Measurements from ENCODE around the gene CDHR1. TPM values are rescaled to one million over a fixed set of nuclear protein-coding genes. Genes with fewer than 3 reads are reported as not detected.
A peak's percentile ranks its signal among the peaks of the same experiment; 100 is the strongest.
"Not testable (repeated sequence)": the region's sequence is repeated elsewhere in the genome, so short reads cannot be mapped to it uniquely, and the experiment has no call there.

Gene CDHR1
- total RNA-seq: 1.1 TPM
- polyA plus RNA-seq (ENCODE audit: insufficient read depth, low read depth, low replicate concordance): 0.47 TPM
- long read RNA-seq, donor 1: 0 reads
- long read RNA-seq, donor 2: 0 reads
- long read RNA-seq, donor 3: 0 reads
- long read RNA-seq, donor 4: 0 reads
- long read RNA-seq, donor 5: 0 reads
- long read RNA-seq, donor 6: 0 reads
- long read RNA-seq, donor 7: 0 reads
- long read RNA-seq, donor 8: 0 reads
- long read RNA-seq, donor 9: 0 reads
- long read RNA-seq, donor 10, partial matches to known transcripts: 0 of 1 reads
- long read RNA-seq, donor 10, other reads (novel, unspliced or antisense): 0 of 1 reads

DNA sequence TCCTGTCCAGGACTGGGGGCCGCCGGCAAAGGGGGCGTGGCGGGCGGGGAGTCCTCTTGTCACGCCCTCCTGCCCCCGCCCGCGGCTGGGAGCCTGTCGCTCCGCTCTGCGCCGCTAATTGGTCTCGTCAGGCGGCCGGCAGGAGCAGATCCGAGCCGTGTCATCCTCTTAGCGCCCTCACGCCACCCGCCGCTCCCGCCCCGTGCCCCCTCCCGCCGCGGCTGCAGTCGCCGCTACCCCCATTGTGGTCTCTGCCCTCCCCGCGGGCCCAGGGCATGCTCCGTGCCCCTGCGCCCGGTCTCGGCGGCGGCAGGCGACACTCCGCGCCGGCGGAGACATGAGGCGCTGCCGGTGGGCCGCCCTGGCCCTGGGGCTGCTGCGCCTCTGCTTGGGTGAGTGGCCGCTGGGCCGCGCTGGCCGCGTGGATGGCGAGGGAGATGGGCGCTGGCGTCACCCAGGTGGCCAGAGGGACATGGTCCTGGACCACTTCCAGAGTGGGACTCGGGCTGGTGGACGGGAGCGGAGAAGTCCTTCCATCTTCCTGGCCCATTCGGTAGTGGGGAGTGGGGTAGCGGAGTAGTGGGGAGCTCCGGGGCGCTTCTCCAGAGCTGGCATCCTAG, at the start of gene CDHR1:
Gene CDHR1 (plus strand): TSS at position 114 of the 620 bp plus-strand sequence. CDS start 224 bp downstream, at position 338.
- H3K27me3 ChIP-seq (ENCODE audit: control insufficient read depth, insufficient read depth, low read length): peaks cover 20% of the 10 kb centered on the region
- TF ChIP-seq, protein P1, sequence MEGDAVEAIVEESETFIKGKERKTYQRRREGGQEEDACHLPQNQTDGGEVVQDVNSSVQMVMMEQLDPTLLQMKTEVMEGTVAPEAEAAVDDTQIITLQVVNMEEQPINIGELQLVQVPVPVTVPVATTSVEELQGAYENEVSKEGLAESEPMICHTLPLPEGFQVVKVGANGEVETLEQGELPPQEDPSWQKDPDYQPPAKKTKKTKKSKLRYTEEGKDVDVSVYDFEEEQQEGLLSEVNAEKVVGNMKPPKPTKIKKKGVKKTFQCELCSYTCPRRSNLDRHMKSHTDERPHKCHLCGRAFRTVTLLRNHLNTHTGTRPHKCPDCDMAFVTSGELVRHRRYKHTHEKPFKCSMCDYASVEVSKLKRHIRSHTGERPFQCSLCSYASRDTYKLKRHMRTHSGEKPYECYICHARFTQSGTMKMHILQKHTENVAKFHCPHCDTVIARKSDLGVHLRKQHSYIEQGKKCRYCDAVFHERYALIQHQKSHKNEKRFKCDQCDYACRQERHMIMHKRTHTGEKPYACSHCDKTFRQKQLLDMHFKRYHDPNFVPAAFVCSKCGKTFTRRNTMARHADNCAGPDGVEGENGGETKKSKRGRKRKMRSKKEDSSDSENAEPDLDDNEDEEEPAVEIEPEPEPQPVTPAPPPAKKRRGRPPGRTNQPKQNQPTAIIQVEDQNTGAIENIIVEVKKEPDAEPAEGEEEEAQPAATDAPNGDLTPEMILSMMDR (IDR thresholded peaks at IDR 0.05; ENCODE audit: borderline replicate concordance, extremely low read depth, insufficient read depth): no peak

DNA sequence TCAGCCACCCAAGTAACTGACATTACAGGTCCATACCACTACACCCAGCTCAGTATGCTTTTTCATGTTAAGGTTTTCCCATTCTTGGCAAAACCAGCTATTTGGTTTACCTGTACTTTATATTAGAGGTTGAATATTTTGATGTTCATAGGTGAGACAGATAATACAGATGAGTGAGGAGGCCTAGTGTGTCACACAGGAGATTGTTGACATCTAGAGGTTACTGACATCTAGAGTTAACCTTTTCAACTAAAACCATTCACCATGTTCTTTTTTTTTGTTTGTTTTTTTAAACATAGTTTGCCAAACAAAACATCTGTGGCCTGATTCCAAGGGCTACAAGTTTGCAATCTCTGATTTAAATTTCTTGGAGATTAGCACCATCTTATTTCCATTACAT, 47.0 kb upstream of the CDHR1 start:
- H3K9ac ChIP-seq (ENCODE audit: low read length in 3 of 3): no peak overlapping the region
- H3K36me3 ChIP-seq (ENCODE audit: control insufficient read depth in 2 of 3, insufficient read depth in 3 of 3, low read length in 3 of 3): peaks cover 12 to 78% (median 55%) of the 10 kb centered on the region in 3 donors
- DNase-seq (no peak), FAIRE-seq (no peak)
- no peaks in the 10 kb centered on the region for H3K9me3 ChIP-seq (ENCODE audit: control insufficient read depth in 2 of 3, insufficient read depth in 1 of 3, low read length in 3 of 3)
- no peak overlapping the region for H3K4me3 ChIP-seq (ENCODE audit: low read length in 3 of 3)
- H3K4me1 ChIP-seq (ENCODE audit: control insufficient read depth in 2 of 3, insufficient read depth in 2 of 3, low read depth in 1 of 3, low read length in 3 of 3): no peaks in the 10 kb centered on the region
- TF ChIP-seq, protein P1 (IDR thresholded peaks at IDR 0.05; ENCODE audit: borderline replicate concordance, extremely low read depth, insufficient read depth): no peak
- H3K27me3 ChIP-seq (ENCODE audit: control insufficient read depth, insufficient read depth, low read length): no peaks in the 10 kb centered on the region
- no peak overlapping the region for H3K27ac ChIP-seq (ENCODE audit: low read depth in 2 of 2, low read length in 2 of 2)
- intact Hi-C loops (cut with DNase I): loop anchor here (10.0 kb wide), 1 partner anchor 57 kb away; no protein-coding TSS in a partner anchor

More for the DNA sequence above, at the start of gene CDHR1:
- Histone ChIP-seq H3K9me3 (ENCODE audit: control insufficient read depth in 2 of 3, insufficient read depth in 1 of 3, low read length in 3 of 3) (no peaks in the 10 kb centered on the region), H3K36me3 (ENCODE audit: control insufficient read depth in 2 of 3, insufficient read depth in 3 of 3, low read length in 3 of 3) (no peaks in the 10 kb centered on the region), H3K4me3 (ENCODE audit: low read length in 3 of 3) (peak within 1 kb of the TSS in 1 of 3 donors; percentile 46), H3K9ac (ENCODE audit: low read length in 3 of 3) (no peak within 1 kb of the TSS), H3K4me1 (ENCODE audit: control insufficient read depth in 2 of 3, insufficient read depth in 2 of 3, low read depth in 1 of 3, low read length in 3 of 3) (peaks cover 0 to 3% (median 0%) of the 10 kb centered on the region in 3 donors), H3K27ac (ENCODE audit: low read depth in 2 of 2, low read length in 2 of 2) (no peak within 1 kb of the TSS)
- no peak for FAIRE-seq
- DNase-seq: peak in 4 of 5 donors; percentile 35 to 63 (median 46)
- intact Hi-C loops (cut with DNase I): no loop called here

DNA sequence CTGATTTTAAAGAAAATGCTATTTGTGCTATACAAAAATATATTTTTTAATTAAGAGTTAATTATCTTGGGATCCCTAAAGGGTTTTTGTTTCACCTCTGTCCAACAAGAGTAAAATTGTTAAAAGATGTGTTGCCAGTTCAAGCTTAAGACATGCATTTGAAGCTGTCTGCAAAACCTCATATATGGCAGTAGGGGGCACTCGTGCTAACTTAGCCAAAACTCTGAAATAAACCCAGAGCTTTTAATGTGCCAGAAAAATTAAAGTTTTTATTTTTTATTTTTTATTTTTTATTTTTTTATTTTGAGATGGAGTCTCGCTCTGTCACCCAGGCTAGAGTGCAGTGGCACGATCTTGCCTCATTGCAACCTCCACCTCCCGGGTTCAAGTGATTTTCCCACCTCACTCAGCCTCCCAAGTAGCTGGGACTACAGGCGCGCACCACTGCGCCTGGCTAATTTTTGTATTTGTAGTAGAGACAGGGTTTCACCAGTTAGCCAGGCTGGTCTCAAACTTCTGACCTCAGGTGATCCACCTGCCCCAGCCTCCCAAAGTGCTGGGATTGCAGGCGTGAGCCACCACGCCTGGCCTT, 46.2 kb upstream of the CDHR1 start:
- peaks cover 15 to 78% (median 58%) of the 10 kb centered on the region in 3 donors for H3K36me3 ChIP-seq (ENCODE audit: control insufficient read depth in 2 of 3, insufficient read depth in 3 of 3, low read length in 3 of 3)
- not testable (repeated sequence) for H3K9me3 ChIP-seq (ENCODE audit: control insufficient read depth in 2 of 3, insufficient read depth in 1 of 3, low read length in 3 of 3); H3K27ac ChIP-seq (ENCODE audit: low read depth in 2 of 2, low read length in 2 of 2); H3K4me3 ChIP-seq (ENCODE audit: low read length in 3 of 3); H3K4me1 ChIP-seq (ENCODE audit: control insufficient read depth in 2 of 3, insufficient read depth in 2 of 3, low read depth in 1 of 3, low read length in 3 of 3); H3K9ac ChIP-seq (ENCODE audit: low read length in 3 of 3); H3K27me3 ChIP-seq (ENCODE audit: control insufficient read depth, insufficient read depth, low read length)
- intact Hi-C loops (cut with DNase I): loop anchor here (10.0 kb wide), 1 partner anchor 57 kb away; no protein-coding TSS in a partner anchor
- TF ChIP-seq, protein P1 (IDR thresholded peaks at IDR 0.05; ENCODE audit: borderline replicate concordance, extremely low read depth, insufficient read depth): peak; percentile 53
- FAIRE-seq (peak; percentile 88), DNase-seq (peak in 2 of 5 donors; percentile 31 to 46)

Measured in kidney (tissue), 22 donors.